ENCODE measurements around the gene C2orf76. TPM values are rescaled to one million over a fixed set of nuclear protein-coding genes. Genes with fewer than 3 reads are reported as not detected.

The C2orf76 gene
- total RNA-seq, 4 donors from 2014 or later, result 8.7 to 14.6 (median 11.2) TPM

DNA sequence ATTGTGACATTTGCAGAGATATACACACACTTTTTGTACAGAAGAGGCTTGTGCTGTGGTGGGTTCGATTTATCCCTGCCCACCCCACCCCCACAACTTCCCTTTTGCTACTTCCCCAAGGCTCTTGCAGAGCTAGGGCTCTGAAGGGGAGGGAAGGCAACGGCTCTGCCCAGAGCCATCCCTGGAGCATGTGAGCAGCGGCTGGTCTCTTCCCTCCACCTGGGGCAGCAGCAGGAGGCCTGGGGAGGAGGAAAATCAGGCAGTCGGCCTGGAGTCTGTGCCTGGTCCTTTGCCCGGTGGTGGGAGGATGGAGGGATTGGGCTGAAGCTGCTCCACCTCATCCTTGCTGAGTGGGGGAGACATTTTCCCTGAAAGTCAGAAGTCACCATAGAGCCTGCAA, 103.0 kb downstream of the C2orf76 start:
- Histone ChIP-seq H3K4me1 (peaks cover 0 to 6% (median 0%) of the 10 kb centered on the region in 4 donors), H3K27me3 (no peaks in the 10 kb centered on the region), H3K4me3 (no peak overlapping the region), H3K36me3 (peaks cover 0 to 12% (median 2%) of the 10 kb centered on the region in 4 donors), H3K9me3 (no peaks in the 10 kb centered on the region), H3K27ac (replicated peaks in 1 of 4) (no peak overlapping the region)
- TF ChIP-seq POLR2A (IDR thresholded peaks at IDR 0.05; ENCODE audit: low read depth), result no peak
- no peak for TF ChIP-seq EP300 (IDR thresholded peaks at IDR 0.05)
- no peak for TF ChIP-seq POLR2AphosphoS5 (IDR thresholded peaks at IDR 0.05)
- TF ChIP-seq, protein P1, sequence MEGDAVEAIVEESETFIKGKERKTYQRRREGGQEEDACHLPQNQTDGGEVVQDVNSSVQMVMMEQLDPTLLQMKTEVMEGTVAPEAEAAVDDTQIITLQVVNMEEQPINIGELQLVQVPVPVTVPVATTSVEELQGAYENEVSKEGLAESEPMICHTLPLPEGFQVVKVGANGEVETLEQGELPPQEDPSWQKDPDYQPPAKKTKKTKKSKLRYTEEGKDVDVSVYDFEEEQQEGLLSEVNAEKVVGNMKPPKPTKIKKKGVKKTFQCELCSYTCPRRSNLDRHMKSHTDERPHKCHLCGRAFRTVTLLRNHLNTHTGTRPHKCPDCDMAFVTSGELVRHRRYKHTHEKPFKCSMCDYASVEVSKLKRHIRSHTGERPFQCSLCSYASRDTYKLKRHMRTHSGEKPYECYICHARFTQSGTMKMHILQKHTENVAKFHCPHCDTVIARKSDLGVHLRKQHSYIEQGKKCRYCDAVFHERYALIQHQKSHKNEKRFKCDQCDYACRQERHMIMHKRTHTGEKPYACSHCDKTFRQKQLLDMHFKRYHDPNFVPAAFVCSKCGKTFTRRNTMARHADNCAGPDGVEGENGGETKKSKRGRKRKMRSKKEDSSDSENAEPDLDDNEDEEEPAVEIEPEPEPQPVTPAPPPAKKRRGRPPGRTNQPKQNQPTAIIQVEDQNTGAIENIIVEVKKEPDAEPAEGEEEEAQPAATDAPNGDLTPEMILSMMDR (IDR thresholded peaks at IDR 0.05), result no peak
- no peak for DNase-seq (ENCODE audit: extremely low spot score)
- 86% methylated on average over 3 of the region's 5 CpGs for WGBS
- intact Hi-C loops (cut with DNase I), result no loop called here

DNA sequence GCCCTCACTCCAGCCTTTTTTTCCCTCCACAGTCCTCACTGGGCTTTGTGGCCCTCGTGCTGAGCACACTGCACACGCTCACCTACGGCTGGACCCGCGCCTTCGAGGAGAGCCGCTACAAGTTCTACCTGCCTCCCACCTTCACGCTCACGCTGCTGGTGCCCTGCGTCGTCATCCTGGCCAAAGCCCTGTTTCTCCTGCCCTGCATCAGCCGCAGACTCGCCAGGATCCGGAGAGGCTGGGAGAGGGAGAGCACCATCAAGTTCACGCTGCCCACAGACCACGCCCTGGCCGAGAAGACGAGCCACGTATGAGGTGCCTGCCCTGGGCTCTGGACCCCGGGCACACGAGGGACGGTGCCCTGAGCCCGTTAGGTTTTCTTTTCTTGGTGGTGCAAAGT, 103.6 kb downstream of the C2orf76 start:
- DNase-seq (ENCODE audit: extremely low spot score), result no peak
- WGBS, result 94% methylated on average over 21 of the region's 23 CpGs
- H3K36me3 ChIP-seq, result peaks cover 0 to 12% (median 2%) of the 10 kb centered on the region in 4 donors
- H3K9me3 ChIP-seq, result no peaks in the 10 kb centered on the region
- H3K27ac ChIP-seq (replicated peaks in 1 of 4), result no peak overlapping the region
- TF ChIP-seq, protein P1 (IDR thresholded peaks at IDR 0.05), result no peak
- no peak for TF ChIP-seq EP300 (IDR thresholded peaks at IDR 0.05)
- TF ChIP-seq POLR2AphosphoS5 (IDR thresholded peaks at IDR 0.05), result no peak
- TF ChIP-seq POLR2A (IDR thresholded peaks at IDR 0.05; ENCODE audit: low read depth), result no peak
- H3K4me1 ChIP-seq, result peaks cover 0 to 6% (median 0%) of the 10 kb centered on the region in 4 donors
- no peaks in the 10 kb centered on the region for H3K27me3 ChIP-seq
- no peak overlapping the region for H3K4me3 ChIP-seq
- intact Hi-C loops (cut with DNase I), result no loop called here

DNA sequence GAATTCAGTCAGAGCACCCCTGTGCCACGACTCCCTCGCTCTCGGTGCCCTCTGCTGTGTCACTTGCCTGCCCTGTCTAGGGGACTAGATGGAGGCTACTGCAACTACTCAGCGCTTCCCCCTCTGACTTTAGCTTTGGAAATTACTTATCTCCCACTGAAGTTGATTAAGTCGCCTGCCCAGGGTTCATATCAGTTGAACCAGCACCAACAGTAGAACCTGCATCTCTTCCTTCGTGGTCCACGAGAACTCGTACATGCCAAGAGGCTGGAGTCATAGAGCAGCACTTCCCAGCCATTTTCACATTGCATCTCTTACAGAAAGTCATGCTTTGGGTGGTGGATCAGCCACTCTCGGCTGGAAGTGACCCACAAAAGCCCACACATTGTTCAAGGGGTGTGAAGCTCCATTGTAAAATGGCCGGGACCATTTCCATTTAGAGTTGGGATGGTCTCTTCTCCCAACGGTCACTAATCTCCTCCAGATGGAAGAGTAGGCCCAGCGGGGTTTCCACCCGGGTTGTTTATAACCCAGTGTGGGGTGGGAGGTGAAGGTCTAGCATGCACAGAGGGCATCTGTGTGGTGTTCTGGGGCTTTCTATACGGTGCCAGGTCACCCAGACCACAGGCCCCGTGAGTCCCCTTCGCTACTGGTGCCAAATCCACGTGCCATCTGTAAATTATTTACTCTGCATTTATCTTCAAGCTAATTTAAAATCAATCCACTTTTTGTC, 105.0 kb downstream of the C2orf76 start:
- H3K27me3 ChIP-seq, result no peaks in the 10 kb centered on the region
- intact Hi-C loops (cut with DNase I), result no loop called here
- no peak overlapping the region for H3K27ac ChIP-seq (replicated peaks in 1 of 4)
- no peak overlapping the region for H3K4me3 ChIP-seq
- no peaks in the 10 kb centered on the region for H3K9me3 ChIP-seq
- peaks cover 0 to 6% (median 0%) of the 10 kb centered on the region in 4 donors for H3K4me1 ChIP-seq
- H3K36me3 ChIP-seq, result peaks cover 0 to 12% (median 2%) of the 10 kb centered on the region in 4 donors
- no peak for TF ChIP-seq POLR2A (IDR thresholded peaks at IDR 0.05; ENCODE audit: low read depth)
- no peak for TF ChIP-seq POLR2AphosphoS5 (IDR thresholded peaks at IDR 0.05)
- TF ChIP-seq EP300 (IDR thresholded peaks at IDR 0.05), result no peak
- TF ChIP-seq, protein P1 (IDR thresholded peaks at IDR 0.05), result no peak
- no peak for DNase-seq (ENCODE audit: extremely low spot score)
- WGBS, result 91% methylated on average over 17 of the region's 17 CpGs

DNA sequence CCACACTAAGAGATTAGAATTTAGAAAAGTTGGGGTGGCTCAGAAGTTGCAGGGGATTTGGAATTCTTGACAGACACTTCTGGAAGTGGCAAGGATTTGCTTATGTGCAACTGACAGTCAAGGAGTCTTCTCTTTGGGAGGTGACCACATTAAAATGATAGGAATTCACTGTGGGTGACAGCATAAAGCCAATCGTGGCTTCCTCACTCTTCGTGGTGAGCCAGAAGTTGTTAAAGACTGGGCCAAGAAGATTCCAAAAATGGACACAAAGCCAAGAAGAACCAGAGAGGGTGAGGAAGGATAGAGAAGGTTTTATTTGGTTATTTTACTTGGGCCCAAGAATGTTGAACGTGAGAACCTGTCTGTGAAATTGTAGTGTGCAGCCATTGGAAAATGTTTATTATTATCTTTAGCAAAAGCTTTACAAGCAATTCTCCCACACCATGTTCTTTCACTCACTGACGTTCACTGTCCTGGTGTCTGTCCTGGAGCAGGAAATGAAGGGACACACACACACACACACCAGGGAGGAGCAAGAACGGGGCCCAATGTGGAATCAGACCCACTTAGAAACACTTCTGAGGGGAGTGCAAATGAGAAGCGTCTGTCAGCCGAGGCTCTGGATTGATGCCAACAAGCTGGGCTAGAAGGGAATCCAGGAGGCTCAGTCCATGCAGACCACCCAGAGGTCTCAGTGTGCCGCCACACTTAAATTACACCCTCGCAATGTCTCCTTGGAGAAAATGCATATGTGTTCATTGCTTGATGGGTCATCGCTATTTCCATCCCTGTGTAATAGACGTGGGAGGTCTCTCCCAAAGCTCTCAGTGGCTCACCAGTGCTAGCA, 105.8 kb downstream of the C2orf76 start:
- Histone ChIP-seq H3K27ac (replicated peaks in 1 of 4) (no peak overlapping the region), H3K27me3 (no peaks in the 10 kb centered on the region), H3K4me1 (peaks cover 0 to 6% (median 0%) of the 10 kb centered on the region in 4 donors), H3K9me3 (no peaks in the 10 kb centered on the region), H3K4me3 (no peak overlapping the region), H3K36me3 (peaks cover 0 to 12% (median 2%) of the 10 kb centered on the region in 4 donors)
- 50% methylated on average over 11 of the region's 11 CpGs for WGBS
- intact Hi-C loops (cut with DNase I), result no loop called here
- TF ChIP-seq, protein P1 (IDR thresholded peaks at IDR 0.05), result no peak
- TF ChIP-seq EP300 (IDR thresholded peaks at IDR 0.05) (no peak), POLR2A (IDR thresholded peaks at IDR 0.05; ENCODE audit: low read depth) (no peak), POLR2AphosphoS5 (IDR thresholded peaks at IDR 0.05) (no peak)
- no peak for DNase-seq (ENCODE audit: extremely low spot score)

Measured in esophagus muscularis mucosa (tissue), 4 donors.